Hematopoietic multipotent progenitor cell treated with erythropoietin and hydrocortisone succinate and interleukin-3 and kit ligand, for 15 days (in vitro differentiated cells): ENCODE data around the gene MAPKAPK2.

ENCODE experiments used
- DNase-seq: peaks from one replicate; pipeline ENCODE4 v3.0.0-alpha.2; 2015; ENCODE audit warnings: low spot score

Gene MAPKAPK2

DNA sequence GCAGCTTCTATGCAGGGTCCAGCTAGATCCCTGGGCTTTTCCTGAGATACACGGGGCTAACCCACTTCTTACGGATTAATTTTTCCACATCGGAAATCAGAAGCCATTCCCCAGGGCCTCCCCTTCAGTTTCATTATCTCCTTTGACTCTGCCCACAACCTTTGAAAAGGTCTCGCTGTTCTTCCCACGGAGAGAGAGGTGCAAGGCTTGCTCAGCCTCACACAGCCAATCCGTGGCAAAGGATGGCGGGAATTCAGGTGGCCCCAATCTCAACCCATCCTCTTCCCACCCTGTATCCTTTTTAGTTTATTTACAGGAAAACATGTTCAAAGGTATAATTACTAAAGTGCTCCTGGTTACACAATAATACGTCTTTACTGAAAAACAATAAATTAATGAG lies 702 bp upstream of the MAPKAPK2 start:
- DNase-seq = no peak

DNA sequence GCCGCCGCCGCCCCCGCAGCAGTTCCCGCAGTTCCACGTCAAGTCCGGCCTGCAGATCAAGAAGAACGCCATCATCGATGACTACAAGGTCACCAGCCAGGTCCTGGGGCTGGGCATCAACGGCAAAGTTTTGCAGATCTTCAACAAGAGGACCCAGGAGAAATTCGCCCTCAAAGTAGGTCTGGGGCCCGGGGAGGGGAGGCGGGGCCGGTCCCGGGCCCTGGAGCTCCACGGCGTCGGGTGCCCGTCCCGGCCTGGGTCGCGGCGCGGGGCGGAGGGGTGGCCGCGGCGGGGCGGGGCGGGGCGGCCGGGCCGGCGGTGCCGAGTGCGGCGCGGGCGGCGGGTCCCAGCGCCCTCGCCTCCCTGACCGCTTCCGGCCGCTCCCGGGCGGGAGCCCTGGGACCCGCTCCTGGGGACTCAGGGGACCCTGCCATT lies 646 bp downstream of the MAPKAPK2 start:
- DNase-seq = no peak

DNA sequence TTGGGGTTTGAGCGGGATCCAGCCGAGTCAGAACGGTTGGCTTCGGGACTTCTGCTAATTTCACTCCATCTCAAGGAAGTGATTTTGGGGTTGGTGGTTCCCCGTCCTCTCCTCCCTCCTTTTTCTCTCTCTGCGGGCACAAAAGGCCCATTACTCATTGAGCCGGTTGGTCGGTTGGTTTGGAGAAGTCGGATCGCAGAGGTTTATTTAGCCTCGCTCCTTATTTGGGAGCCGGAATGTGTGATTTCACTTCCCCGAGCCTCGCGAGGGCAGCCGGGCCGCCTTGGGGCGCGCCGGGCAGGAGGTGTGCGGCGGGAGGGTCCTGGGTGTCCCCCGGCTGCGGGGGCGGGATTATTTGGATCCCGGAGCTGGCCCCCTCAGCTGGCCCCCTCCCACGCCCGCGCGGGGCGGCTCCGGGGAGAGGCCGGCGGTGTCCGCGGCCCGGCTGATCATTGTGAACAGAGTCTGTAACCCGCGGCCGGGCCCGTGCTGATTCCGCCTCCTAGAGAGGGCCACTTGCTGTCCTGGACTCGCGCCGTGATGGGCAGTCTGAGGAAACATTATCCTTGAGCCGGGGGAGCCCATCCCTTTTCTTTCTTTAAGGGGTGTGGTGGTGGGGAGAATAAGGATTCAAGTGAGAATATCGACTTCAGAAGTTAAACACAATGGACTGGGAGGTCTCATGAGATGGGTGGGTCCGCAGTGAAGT lies 1.2 kb downstream of the MAPKAPK2 start:
- no peak for DNase-seq

DNA sequence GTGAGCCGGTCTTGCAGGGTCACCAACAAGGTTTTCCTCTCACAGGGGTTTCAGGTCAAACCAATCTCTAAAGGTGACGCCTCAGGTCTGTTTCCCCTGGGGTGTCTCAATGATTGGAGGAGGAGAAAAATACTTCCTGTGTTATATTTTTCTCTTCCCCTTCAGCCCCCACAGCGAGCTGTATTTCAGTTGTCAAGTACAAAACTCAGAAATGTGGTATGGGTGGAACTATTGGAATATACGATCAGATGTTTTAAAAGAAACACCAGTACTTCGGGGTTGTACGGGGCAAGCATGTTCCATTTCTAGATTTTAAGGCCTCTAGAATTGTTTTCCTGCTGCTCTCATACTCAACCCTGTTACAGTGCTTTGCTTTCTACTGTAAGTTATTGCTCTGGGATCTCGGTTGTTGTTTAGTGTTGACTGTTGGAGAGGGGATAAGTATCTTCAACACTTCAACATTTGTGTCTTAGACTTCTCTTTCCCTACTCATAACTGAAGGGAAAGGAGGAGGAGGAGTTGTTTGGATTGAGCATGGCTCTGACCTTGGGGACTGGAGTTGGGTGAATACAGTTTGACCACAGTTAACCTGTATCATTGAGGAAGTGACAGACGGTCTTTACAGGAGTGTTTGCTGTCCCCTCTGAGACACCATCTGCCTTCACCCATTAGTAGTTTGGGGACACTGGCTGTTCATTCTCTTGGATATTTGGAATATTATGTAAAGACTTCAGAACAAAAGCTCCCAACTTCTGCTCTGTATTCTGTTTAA lies 2.0 kb downstream of the MAPKAPK2 start:
- no peak for DNase-seq

DNA sequence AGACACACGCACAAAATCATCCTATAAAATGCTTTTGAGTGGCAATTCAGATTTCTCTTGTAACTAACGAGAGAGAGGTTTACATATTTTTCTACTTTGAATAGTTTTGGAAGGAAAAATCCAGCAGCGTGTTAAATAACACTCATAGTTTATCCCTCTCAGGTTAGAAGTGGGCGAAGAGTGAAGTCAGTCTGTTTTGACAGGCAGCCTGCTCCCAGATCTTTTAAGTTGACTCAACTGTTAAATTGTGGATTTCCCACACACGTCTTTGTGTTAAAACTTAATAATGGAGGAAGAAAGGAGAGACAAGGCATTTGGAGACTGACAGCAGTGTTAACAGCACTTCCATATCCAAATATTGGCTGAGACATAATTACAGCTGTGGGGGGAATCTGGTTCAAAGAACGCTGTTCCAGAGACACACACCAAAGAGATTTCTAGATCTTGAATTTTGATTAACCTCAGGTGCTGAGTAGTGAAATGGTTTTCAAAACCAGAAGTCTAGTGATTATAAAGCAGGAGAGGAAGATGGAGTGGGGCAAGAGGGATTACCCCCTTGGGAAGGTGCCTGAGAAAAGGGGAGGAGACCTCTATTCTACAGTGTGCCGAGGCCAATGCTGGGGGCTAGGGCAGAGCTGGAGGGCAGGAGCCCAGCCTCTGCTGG lies 2.7 kb downstream of the MAPKAPK2 start:
- no peak for DNase-seq

DNA sequence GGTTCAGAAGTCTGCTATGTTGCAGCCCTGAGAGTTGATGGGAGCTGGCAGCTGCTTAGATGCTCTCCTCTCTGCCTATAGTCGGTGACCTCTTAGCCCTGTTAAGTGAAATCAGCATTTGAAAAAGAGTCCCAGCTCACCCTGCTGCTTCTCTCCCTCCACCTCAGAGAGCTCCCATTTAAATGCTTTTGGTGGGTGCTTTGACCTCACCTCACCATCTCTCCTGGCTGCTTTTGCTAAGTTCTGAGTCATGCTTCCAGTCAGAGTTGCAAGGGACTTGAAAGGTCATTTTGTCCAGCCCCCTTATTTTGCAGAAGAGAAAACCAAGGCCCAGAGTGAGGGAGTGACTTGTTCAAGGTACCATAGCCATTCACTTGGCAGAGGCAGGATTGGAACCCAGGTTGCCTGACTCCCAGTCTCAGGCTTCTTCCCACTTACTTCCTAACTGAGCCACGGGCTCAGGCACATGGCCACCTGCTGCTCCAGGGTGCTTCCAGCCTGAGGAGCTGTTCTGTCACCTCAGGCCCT lies 3.3 kb downstream of the MAPKAPK2 start:
- DNase-seq = no peak

DNA sequence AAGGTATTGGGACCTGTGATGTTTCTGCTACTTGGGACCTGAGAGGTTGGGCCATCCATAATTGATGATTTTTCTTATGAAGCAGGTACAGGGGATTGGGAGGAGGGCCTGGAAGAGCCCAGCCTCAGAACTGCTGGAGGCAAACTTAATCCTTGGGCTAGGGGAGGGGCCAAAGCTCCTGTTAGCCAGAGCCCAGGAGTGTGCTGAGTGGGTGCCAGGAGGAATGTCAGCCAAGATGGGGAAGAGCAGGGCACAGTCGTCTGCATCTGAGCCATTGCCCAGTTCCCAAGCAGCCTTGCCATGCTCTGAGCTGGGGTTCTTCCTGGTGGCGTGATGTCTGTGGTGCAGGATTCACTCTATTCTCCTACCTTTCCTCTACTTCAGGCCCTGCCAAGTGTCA lies 5.8 kb downstream of the MAPKAPK2 start:
- DNase-seq = no peak

DNA sequence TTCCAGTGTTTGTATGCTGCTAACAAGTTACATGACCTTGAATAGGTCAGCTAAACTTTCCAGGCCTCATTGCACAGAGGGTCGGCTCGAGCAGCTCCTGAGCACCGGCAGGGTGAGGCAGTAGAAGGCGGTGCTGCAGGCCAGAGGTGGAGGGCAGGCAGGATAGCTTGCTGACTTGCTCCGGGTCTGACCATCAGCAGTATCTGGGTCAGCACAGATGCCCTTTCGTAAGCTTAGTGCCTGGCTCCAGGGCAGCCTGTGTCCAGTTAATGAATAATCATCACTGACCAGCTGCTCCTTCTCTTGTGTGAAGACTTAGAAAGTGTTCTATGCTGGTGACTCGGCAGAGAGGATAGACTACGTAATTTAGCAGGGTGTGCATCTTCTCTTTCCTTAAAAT lies 6.9 kb downstream of the MAPKAPK2 start:
- no peak for DNase-seq

DNA sequence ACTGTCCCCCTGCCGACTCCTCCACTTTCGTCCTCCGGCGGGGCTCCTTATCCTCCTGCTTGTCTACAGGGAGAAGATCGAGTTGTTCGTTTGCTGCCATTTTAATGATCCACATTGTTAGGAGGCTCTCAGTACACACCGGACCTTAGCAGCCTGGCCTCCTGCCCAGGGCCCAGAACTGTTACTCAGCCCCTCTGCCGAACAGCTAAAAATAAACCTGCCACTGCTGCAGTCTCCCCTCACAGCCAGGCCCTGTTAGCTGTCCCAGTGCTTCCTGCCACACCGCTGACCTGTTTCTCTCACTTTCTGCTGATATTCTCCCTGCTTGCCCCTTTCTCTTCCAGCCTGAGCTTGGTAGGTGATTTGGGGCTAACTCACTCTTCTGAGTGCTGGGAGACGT lies 8.3 kb downstream of the MAPKAPK2 start:
- no peak for DNase-seq

DNA sequence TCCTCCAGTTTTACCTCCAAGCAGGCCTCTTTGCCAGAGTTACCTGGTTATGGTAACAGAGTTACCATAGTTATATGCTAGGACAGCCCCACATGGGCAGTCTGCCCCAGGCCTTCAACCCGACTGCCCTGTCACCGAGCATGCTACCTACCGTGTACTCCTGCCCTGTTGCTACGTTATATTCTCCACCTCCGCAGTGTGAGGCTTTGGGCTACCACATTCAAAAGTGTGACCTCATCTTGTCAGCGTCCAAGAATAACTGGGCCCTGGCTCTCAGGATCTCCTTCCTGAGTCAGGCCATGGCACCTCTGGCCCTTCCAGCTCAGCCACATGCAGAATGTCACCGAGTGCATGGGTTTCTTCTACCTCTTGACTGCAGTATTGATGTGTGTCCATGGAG lies 8.9 kb downstream of the MAPKAPK2 start:
- no peak for DNase-seq

DNA sequence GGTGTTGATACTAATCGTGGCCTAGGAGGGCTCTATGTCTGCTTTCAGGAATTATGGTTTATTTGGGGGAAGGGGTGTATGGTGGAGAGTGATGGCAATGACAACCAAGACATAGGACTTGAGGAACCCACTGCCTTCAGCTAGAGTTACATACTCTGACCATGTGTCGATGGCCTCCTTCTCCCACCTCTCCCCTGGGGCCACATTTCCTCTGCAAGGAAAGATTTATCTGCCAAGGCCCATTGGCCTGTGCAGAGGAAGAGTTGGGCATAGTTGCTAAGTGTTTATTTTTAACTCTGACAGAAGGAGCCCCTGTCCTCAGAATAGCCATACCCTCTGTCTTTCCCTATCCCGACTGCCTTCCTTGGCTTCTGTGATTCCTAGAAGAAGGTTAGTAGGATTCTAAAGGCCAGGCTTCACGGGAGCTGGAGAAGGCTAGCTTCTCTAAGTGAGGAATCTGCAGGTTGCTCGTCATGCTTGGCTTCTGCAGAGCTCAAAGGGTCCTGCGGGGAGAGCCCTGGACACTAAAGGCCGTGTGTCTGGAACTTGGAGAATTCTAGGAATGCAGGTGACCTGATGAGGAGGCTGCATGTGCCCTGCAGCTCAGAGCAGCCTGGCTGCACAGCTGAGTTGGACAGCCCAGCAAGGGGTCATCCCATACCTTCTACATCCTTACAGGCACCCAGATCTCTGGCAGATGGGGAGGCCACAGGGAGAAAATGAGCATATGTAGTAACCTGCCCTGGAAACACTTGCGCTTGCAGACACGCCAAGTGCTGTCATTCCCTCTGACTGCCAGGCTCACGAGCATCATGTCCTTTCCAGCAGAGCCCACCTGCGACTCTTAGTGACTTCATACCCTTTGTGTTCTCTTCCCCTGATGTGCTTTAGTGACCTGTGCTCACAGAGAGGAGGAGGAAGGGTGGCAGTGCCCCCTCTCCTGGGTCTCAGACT lies 9.7 kb downstream of the MAPKAPK2 start:
- DNase-seq = no peak

DNA sequence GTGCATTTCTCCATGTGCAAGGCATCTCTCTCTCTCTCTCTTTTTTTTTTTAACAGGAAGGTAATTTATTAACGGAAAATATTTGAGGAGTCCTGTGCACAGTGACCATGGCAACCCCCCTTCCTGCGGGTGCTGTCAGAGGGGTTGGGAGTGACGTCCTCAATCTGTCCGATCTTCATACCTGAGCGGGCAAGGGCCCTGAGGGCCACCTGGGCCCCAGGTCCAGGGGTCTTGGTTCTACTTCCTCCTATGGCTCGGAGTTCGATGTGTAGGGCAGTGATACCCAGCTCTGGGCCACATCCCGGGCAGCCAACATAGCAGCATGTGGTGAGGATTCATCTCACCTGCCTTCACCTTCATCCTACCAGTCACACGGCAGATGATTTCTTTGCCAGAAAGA lies 11.0 kb downstream of the MAPKAPK2 start:
- DNase-seq = no peak

DNA sequence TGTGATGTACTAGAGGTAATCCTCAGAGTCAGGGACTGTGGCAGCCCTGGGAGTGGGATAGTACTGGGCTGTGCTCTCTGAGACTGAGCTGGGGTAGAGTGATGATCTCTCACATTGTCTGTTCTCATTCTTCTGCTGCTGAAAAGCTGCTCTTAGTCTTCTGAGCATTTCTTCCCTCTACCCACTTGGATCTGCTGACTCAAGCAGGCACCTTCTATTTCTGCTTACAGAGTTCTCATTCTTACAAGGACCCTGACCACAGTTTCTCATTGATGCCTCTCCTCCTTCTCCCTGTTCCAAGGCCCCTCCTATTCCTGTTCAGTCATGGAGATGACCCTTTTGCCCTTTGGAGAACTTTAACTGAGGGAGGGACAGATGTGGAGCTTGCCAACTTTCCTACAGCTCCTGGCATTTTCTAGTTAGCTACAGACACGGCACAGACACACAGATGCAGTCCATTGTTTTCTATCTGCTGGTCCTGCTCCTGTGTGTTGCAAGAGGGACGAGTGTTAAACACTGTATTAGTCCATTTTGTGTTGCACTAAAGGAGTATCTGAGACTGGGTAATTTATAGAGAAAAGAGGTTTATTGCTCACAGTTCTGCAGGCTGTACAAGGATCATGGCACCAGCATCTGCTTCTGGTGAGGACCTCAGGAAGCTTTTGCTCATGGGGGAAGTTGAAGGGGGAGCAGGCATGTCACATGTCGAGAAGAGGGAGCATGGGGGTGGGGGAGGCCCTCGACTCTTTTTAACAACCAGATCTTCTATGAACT lies 12.3 kb downstream of the MAPKAPK2 start:
- no peak for DNase-seq

DNA sequence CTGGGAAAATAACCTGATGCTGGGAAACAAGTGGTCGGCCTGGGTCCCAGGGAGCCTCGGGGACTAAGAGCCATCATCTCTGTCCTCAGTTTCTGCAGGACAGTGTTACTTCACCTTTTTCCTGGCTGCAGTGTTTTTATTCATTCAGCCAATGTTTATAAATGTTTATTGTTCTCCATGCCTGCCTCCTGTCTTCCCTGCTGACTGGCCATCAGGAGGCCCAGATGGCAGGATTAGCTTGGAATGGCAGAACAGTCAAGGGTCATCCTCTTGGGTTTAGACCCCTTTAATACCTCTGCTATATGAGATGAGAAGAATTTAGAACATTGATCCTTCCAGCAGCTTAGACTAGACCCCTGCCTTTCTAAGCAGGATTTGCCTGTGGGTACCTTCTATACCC lies 13.3 kb downstream of the MAPKAPK2 start:
- no peak for DNase-seq

DNA sequence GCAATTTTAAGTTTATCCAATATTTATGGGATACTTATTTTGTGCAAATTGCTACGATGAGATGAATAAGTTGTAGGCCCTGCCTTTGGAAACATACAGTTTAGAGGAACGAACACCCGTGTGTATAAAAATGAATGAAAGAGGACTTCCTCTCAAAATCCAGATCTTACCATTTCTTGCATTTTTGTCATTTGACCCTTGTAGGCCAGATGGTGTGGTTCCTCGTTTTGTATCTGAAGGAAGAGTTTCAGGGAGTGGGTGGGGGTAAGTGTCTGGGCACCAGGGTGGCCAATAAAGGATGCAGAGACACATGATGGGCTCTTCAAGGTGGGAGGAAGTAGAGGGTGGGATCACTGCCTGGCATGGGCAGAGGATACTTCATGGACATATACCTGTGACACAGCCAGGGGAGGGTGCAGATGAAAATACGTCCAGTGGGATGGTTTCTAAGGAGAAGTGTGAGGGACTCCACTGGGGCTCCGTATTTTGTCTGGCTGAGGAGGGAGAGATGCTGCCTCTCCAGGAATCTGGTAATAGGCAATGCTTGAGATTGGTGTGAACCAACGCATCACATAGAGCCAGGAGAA lies 14.4 kb downstream of the MAPKAPK2 start:
- no peak for DNase-seq

DNA sequence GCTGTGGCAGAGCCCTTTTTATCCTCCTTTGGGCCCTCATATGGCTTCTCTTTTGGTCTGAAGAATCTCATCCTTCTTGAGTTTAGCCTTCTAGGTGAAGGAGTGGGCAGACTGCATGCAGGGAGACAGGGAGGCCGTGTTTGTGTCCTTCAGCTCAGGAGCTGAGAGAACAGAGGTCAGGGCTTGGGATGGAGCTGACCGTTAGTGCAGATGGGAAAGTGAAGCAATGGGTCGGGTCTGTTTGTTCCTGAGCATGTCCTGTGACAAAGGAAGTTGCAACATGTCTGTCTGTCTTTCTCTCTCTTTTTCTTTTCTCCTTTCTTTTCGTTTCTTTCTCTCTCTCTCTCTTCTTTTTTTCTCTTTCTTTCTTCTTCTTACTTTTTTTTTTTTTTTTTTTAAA lies 14.9 kb downstream of the MAPKAPK2 start:
- DNase-seq = no peak

DNA sequence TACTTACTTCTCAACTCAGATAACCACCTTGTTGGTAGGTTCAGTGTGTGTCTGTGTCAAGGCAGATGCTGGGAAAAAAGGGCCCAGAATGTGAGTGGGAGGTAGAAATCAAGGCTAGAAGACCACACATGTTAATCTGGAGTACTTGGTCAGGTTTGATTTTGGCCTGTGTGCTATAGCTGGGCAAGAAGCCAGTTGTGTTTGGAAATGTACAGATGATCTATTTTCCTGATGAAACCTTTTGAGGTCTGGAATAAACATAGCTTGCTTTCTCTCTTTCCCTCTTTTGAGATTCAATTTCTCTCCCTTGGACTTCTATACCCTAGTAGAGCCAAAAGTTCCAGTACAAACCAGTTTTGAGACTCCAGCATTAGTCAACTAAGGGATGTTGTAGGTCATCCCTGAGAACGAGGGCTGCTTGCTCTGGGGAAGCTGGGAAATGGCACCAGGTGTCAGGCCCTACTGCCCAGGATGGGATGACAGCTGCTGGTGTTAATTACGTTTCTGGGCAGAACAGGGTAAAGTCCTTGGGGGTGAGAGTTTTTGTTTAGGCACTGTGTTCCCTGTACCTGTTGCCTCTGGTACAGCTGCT lies 15.8 kb downstream of the MAPKAPK2 start:
- DNase-seq = no peak

DNA sequence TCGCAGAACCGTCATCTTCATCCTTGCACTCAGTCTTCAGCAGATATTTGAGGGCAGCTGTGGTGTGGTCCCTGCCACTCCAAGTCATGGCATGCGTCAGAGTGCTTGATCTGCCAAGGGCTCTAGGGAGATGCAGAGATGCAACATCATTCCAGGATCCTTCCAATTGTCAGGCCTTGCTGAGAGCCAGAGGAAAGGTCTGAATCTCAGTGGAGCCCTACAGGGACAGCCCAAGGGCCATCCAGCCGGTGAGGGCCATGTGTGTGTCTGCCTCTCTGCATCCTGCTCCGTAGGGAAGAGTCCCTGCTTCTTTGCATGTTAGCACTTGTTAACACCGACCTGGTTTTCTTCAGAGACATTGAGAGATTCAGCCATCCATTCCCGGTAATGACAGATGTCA lies 17.6 kb downstream of the MAPKAPK2 start:
- no peak for DNase-seq

DNA sequence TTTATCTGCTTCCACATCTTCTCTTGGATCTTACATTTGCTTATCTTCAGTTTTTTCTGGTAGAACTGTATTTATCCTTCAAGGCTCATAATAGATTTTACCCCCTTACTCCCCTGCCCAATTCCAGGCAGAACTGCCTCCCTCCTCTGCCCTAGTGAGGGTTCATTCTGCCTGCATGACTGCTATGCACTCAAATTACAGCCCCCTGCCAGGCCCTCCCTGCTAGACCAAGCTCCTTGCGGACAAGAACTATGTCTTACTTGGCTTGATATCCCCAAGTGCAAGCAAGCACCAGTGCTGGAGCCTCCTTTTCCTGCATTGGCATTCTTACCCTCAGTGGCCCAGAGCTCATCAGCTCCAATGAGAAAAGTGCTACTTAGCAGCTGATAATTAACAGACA lies 18.1 kb downstream of the MAPKAPK2 start:
- DNase-seq = no peak

DNA sequence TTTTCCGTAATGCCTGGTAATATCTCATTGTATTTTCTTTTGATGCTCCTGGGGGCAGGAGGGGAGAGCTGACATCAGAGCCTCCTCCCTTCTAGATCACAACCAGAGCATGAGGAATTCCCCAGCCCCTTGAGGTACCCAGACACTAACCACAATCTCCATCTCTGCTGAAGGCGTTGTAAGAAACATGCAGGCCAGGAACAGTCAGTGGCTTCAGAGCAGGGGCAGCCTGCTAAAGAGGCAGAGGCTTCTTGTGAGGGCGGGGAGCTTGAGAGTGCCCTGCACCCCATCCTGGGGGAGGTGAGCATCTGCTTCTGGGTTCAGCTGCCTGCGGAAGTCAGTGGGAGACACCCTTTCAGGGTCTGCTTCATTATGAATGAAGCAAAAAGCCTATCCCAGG lies 19.0 kb downstream of the MAPKAPK2 start:
- DNase-seq = no peak
